HG03159 (cell line): ENCODE results near the gene CPB2.

Experiments used
- ATAC-seq: cut with Tn5 transposase; IDR thresholded peaks from one replicate; pipeline ENCODE4 v1.9.1; 2021; ENCODE audit warnings: mild to moderate bottlenecking, moderate library complexity; ENCODE audit not compliant: unreplicated experiment

CPB2 gene

DNA sequence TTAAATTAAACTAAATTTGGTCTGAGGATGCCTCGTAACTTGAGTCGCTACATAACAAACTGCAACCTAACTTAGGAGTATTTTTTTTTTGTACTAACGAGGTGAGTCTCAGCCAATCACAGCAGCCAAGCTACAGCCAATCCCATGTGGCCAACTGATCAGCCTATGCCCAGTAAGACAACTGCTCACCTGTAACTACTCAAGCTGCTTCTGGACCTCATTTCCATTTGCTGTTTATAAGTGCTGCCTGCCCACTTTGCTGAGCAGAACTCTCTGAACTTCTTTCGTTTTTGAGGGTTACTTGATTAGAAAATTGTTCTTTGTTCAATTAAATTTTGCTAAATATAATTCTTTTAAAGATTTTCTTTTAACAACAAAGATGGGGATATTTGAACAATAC is 3.8 kb downstream of the CPB2 start:
- ATAC-seq, result no peak

DNA sequence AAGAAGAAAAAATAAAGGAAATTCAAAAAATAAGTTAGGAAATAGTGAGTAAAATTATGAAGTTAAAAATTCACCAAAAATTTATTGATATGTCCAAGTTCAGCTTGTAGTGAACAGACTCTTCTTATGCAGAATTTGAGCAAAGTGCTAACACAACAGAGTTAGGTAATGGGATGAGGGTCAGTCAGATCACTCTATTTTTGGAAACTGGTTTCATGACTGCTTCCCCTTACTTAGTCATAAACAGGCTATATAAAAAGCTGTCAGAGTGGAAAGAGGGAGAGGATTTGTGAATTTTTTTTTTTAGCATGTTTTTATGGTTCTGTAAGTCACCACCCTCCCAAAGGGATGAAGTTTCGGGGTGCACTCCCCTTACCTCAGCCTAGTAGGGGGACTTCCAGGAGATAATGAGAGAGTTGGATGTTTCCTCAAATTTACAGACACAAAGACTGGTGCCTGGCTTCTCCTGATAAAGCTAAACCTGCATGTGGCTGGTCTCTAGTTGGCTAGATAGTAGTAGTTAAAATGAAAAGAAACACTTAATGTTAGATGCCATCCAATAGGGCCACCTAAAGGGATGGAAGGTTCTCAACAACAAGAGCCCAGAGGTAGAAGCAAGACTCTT is 4.5 kb downstream of the CPB2 start:
- ATAC-seq, result no peak

DNA sequence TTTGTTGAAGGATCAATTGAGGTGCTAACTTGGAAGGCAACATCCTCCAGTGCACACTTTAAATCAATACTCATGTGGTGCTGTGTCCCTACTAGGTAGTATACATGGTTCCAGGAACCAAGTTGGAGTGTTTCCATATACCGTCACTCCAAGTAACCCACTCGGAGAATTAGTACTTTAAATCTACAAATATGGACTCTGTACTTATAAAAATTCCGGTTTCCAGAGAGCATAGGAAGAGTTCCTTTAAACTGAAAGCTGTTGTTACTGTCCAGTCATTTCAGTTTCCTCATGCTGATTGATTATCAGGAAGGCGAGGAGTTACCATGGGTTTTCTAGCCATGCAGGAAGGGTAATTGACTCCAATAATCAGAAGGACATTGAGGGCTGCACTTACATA is 7.2 kb downstream of the CPB2 start:
- ATAC-seq, result no peak

DNA sequence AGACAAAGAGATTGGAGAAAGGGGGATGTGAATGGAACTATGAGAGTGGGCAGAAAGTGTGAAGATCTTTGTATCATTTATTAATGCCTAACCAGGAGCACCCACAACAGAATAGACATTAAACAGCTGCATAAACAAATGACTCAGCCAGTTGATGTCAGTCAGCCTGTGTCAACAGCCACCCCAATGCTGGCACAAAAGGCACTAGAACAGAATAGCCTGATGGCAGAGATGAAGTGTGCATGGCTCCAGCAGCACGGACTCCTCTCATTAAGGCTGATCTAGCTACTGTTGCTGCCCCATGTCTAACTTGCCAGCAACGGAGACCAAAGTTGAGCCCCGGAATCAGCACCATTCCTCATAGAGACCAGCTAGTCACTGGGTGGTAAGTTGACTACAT is 7.8 kb downstream of the CPB2 start:
- ATAC-seq, result no peak

DNA sequence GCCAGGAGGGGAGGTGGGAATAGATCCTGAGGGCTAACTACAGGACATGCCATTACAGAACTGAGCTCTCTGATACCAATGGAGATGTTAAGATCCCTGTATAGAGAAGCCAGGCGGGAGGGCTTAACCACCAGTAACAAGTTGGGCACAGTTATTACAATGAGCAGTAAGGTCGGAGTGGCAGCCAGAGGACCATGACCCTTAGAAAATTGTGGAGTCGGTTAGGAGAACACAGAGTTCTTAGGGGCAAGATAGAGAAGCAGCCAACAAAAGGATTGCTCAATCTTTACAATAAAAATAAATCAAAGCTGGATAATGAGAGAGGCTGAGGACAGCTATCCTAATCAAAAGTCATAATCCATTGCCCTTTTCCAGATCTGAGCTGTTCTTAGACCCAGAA is 10.4 kb downstream of the CPB2 start:
- no peak for ATAC-seq

DNA sequence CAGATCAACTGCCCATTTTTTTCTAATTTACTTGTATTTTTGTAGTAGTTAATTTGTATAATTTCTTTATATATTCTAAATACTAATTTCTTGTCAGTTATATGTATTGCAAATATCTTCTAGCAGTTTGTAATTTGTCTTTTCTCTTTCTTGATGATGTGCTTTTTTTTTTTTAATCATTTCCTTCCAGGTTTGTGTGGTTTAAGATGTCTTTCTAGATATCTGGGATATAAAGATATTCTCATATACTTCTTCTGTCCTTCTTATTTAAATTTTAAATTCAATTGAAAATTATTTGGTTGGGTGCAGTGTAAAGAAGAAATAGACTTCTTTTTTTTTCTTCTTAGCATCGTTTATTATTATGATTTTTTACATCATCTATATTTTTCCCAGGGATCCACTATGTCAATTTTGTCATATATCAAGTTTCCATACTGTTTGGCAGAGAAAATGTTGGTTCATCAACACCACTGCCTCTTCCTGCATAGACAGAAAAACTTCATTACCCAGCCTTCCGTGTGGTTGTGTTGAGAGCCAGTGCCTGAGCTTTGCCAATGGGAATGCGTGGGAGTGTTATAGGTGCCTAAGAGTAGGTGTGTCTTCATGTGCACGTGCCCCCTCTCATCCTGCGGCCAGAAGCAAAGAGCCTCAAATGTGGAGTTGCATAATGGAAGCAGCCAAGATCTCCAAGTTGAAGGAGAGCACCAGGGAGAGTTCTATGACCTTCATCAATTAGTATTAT is 15.8 kb downstream of the CPB2 start:
- no peak for ATAC-seq

DNA sequence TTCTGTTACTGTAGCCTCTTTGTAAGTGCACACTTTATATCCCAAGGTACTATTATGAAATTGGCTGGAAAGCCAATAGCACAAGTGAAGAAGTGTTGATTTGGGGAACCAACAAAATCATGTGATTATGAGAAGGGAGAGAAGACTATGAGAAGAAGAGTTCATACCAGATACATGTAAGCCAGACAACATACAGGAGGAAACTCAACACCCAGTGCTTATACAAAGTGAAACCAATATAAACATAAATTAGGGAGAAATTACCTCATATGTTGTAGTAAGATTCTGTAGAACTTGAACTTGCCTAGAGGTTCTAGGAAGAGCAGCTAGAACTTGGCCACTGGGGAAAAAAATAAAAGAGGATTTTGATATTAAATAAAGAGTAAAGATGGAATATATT is 17.4 kb downstream of the CPB2 start:
- no peak for ATAC-seq

DNA sequence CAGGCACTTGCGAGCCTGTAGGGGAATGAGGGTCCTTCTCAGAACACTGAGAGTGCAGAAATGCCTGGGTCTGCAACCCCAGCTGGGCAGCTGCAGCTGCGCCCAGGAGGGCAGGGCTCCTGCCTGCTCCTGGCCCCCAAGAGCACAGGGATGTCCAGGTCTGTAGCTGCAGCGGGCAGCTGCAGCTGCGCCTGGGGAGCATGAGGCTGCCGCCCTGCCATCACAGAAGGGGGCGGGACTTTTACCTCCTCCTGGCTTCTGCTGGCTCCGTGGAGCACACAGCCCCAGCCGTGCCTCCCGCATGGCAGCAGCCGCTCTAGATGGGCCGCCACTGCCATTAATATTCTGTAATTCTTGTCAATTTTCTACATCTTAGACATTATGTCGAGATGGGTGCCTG is 17.8 kb downstream of the CPB2 start:
- no peak for ATAC-seq

DNA sequence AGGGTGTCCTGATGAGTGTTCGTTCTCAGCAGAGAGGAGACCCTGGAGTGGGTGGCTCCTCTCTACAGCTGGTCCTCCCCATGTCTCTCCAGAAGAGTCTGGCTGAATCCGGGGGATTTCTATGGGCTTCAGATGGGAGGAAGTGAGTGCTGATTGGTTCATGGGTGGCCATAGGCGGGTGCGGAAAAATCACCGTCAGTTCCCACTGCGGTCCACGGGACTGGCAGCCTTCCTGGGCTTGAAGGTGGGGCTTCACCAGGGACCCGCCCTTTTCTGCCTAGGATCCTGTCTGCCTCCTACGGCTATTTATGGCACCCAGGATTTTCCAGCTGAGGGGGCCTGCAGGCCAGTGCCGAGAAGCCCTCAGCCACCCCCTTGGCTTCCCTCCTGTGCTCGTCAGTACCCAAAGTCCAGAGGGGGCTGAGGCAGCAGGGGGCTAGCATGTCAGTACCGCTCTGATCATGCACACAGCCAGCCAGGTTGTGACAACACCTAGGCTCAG is 18.4 kb downstream of the CPB2 start:
- ATAC-seq, result no peak

DNA sequence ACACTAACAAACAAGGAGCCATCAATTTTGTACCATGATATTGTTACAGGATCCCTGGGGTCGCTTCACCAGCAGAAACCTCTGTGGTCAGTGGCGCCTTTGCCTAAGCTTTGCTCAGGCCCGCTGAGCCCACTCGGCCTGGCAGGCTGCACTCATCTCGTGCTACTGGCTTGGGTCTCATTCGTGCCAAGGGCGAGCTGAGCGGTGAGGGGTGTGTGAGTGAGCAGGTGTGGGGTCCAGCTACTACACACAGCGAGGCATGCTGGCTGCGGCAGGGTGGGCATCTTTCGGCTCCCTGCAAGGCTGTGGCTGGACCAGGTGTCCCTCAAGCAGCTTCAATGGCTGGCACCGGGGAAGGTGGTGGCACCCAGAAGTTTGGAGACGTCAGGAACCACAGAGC is 19.1 kb downstream of the CPB2 start:
- no peak for ATAC-seq

DNA sequence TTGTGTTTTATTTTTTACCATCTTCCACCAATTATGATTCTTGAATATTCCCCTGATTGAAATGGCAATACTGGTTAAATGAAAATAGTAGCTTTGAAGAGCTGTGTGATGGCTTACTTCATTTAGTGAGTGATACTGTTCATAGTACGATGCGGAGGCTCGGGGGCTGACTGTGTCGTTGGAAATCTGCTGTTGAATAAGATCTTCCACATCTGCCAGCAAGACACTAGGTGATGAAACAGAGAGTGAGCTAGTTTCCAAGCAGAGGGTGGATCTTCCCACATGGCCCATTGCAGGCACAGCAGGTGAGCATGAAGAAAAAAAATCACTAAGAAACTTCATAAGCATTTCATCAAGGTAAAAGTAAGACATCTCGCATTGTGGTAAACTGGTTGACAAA is 22.5 kb downstream of the CPB2 start:
- ATAC-seq, result no peak

DNA sequence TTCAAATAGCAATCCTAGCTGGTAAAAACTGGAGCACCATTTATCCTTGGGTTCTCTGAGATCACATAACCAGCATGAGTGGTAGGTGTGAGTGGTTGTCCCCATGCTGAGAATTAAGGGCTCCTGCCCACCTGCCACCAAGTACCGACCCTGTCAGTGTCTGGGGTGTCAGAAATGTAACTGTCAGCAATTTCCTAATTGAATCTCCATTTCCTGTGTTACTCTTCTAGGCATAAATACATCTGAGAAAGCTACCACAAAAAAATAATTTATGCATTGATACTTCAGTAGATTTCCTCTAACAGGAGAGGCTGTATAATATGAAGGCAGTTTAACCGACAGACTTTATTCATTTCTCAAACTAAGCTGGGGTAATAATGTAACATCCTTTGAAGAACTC is 25.1 kb downstream of the CPB2 start:
- ATAC-seq, result no peak

DNA sequence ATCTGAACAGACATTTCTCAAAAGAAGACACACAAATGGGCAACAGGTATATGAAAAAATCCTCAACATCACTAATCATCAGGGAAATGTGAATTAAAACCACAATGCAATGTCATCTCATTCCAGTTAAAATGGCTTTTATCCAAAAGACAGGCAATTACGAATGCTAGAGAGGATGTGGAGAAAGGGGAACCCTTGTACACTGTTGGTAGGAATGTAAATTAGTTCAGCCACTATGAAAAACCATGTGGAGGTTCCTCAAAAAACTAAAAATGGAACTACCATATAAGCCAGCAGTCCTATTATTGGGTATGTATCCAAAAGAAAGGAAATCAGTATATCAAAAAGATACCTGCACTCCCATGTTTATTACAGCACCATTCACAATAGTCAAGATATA is 27.6 kb downstream of the CPB2 start:
- no peak for ATAC-seq

DNA sequence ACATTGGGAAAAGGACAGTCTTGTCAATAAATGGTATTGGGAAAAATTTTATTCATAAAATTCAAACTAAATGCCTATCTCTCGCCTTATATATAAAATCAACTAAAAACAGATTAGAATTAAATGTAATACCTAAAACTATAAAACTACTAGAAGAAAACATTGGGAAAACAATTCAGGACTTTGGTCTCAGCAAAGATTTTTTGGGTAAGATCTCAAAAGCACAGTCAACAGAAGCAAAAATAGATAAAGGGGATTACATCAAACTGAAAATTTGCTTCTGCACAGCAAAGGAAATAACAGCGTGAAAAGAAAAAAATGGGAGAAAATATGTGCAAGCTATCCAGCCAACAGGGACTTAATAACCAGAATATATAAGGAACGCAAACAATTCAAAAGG is 28.0 kb downstream of the CPB2 start:
- no peak for ATAC-seq

DNA sequence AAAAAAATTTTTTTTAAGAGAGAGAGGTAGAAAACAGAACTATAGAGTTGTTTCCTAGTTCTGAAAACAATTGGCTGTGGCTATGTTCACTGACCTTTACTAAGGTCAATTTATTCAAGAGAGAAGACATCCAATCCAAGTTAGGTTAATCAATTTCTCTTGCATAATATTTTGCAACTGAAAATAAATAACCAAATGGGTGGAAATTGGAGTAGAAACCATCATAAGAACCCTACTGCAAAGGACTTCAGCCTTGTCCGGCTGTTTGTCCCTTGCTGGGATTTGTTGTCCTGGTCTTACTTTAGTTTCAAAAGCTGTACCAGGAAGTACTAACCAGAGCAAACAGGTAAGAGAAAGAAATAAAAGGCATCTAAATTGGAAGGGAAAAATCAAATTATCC is 29.0 kb downstream of the CPB2 start:
- ATAC-seq, result no peak

DNA sequence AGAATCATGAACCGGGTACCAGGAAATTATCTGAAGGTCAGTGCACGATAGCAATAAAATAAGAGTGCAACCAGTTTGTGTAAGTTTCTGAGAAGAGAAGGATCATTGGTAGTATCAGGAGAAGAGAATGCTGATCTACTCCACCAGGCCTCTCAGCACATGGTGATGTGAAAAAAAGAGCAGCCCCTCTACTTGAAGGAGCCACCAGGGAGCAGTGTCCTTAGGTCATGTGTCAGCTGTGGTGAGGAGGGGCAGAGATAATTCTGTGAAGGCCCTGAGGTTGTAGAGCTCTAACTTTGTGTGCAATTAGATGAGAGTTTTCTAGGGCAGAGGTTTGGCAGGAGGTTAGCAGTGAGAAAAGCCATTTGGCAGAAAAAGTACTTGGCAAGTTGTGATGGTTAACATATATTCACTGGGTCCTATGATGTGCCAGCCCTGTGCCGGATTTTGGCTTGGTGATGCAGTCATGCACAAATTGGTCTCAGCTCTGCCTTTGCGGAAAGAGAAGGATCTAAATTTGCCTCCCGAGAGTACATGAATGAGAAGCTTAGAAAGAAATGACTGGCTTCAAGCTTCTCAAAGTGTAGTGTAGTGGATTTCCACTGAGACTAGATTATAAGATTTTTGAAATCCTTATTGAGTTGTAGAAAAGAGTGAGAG is 33.1 kb downstream of the CPB2 start:
- ATAC-seq, result peak; percentile 84

DNA sequence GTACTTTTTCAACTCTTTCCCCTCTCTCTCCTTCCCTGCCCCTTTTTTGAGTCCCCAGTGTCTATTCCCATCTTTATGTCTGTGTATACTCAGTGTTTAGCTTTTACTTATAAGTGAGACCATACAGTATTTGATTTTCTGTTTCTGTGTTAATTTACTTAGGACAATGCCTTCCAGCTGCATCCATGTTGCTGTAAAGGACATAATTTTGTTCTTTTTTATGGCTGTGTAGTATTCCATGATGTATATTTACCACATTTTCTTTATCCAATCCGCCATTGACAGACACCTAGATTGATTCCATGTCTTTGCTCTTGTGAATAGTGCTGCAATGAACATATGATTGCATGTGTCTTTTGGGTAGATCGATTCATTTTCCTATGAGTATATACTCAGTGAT is 41.5 kb downstream of the CPB2 start:
- ATAC-seq, result no peak

DNA sequence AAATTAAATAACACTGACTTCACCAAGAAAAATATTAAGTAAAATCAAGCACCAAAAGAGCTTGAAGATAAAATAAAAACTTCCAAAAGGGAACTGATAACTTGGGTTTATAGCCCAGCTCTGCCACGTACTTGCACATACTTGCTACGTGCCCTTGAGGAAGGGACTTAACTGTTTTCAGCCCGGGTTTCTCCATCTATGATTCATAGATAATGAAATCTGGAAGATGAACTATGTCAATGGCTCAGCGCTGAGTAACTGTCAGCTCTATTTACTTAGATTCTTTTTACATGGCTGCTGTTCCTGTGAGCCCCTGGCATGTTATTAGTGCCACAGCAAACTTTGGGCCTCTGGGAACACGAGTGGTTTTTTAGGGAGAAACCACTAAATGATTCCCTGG is 42.6 kb downstream of the CPB2 start:
- no peak for ATAC-seq

DNA sequence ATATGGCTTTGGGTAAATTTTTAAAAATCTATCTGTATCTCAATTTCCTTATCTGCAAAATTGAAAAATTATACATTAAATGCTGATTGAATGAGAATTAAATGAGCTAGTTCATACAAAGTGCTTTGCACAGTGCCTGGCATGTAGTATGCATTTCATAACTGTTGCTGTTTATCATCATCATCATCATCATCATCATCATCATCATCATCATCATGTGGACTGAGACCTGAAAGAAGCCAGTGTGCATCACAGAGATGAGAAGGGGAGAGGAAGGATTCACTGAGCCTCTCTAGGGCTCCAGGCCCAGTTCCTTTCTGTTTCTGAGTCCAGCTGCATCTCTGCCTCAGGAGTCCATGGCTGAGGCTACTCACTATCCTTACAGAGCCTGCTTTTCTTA is 45.4 kb downstream of the CPB2 start:
- ATAC-seq, result no peak

DNA sequence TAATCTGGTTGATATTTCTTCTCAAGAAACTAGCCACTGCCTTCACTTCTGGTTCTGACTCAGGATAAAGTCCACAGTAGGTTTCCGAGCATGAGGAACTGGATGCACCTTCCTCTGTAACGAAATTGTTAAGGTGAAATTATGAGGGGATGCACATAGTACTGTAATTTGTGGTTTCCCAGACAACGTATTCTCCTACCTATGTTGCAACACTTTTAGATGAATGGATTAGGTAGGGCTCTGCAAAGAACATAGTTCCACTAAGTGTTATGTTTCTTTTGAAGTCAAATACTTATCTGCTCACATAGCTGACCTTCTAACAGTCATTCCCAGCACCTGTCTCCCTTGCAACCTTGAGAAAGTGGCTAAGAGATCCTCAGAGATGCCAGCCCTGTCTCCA is 46.6 kb downstream of the CPB2 start:
- no peak for ATAC-seq

DNA sequence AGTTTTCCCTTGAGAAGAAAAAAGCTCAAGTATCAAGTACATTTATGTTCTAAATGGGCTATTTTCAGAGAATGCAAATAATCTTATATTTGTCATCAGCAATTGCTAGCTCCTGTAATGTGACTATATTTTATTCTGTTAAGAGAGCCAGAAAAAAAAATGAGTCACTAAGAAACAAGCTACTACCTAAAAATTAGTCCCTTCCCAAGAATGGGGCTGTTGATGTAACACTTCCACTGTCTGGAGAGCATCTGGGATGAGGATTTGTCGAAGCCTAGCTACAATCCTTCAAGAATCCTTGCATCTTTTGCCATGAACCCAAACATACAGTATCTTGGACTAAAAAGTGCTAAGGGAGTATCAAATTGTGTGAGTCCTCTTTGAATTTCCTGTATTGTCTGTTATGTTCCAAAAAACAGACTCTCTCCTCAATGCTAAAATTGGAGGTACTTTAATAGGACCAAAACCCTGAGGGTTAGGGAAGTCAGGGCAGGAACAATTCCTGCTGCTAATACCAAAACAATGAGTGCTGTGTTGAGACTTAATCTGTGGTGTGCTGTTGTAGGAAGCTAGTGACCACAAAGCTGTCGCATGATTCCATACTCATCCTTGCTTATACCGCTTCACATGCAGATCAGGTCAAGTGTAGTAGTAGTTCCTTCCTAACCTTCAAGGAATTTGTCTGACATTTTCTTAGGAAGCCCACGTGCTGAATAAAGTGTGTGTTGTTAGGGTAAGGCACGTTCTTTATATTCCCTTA is 47.4 kb downstream of the CPB2 start:
- no peak for ATAC-seq
